Astrocyte (in vitro differentiated cells and primary cell): ENCODE data around the gene MEMO1. TPM values are rescaled to one million over a fixed set of nuclear protein-coding genes. Genes with fewer than 3 reads are reported as not detected.

Source experiments
- DNase-seq: peaks from one replicate; pipeline ENCODE4 v3.0.0-alpha.2; 2010; ENCODE audit warnings: low read depth
- FAIRE-seq: peaks from 2 replicates; lab custom pipeline; 2011; peaks lifted over from hg19 to GRCh38; lab: Jason Lieb, UNC
- H2AFZ ChIP-seq: 2 replicates; pipeline ENCODE4 v1.6.0; 2012; ENCODE audit warnings: low read depth, low read length, inconsistent platforms
- H3K27ac ChIP-seq: 2 replicates; pipeline ENCODE4 v1.5.1; 2011; ENCODE audit warnings: low read depth, low read length, inconsistent platforms
- H3K27me3 ChIP-seq: 2 replicates; pipeline ENCODE4 v1.6.0; 2011; ENCODE audit warnings: low read length, inconsistent platforms; ENCODE audit not compliant: insufficient read depth
- H3K36me3 ChIP-seq: 2 replicates; pipeline ENCODE4 v1.5.1; 2011; ENCODE audit warnings: low read length, inconsistent platforms; ENCODE audit not compliant: insufficient read depth
- H3K4me1 ChIP-seq: 2 replicates; pipeline ENCODE4 v1.5.1; 2011; ENCODE audit warnings: low read length, inconsistent platforms; ENCODE audit not compliant: insufficient read depth
- H3K4me2 ChIP-seq: 2 replicates; pipeline ENCODE4 v1.6.0; 2012; ENCODE audit warnings: low read length, inconsistent platforms
- H3K4me3 ChIP-seq: 2 replicates; pipeline ENCODE4 v1.5.1; 2011; ENCODE audit warnings: low read depth, mild to moderate bottlenecking, low read length, inconsistent platforms; ENCODE audit not compliant: insufficient read depth
- H3K79me2 ChIP-seq: 2 replicates; pipeline ENCODE4 v1.6.0; 2012; ENCODE audit warnings: mild to moderate bottlenecking, low read length, inconsistent platforms; ENCODE audit not compliant: insufficient read depth
- H3K9ac ChIP-seq: 2 replicates; pipeline ENCODE4 v1.6.0; 2012; ENCODE audit warnings: mild to moderate bottlenecking, low read length, inconsistent platforms
- H3K9me3 ChIP-seq: 2 replicates; pipeline ENCODE4 v1.5.1; 2012; ENCODE audit warnings: low read depth, mild to moderate bottlenecking, low read length, inconsistent platforms; ENCODE audit not compliant: insufficient read depth
- H4K20me1 ChIP-seq: 2 replicates; pipeline ENCODE4 v1.6.0; 2012; ENCODE audit warnings: low read length, inconsistent platforms; ENCODE audit not compliant: insufficient read depth
- H3K27ac Mint-ChIP-seq: one replicate; pipeline ENCODE4 v1.8.0; 2021; ENCODE audit warnings: mild to moderate bottlenecking, mixed read lengths; ENCODE audit not compliant: unreplicated experiment
- H3K27me3 Mint-ChIP-seq: one replicate; pipeline ENCODE4 v1.8.0; 2021; ENCODE audit warnings: low read depth, mixed read lengths; ENCODE audit not compliant: unreplicated experiment
- H3K36me3 Mint-ChIP-seq: one replicate; pipeline ENCODE4 v1.8.0; 2021; ENCODE audit warnings: low read depth, mixed read lengths; ENCODE audit not compliant: unreplicated experiment
- H3K4me1 Mint-ChIP-seq: one replicate; pipeline ENCODE4 v1.8.0; 2021; ENCODE audit warnings: low read depth, mixed read lengths; ENCODE audit not compliant: unreplicated experiment
- H3K4me3 Mint-ChIP-seq: one replicate; pipeline ENCODE4 v1.8.0; 2021; ENCODE audit warnings: mild to moderate bottlenecking, moderate library complexity, mixed read lengths; ENCODE audit not compliant: unreplicated experiment
- H3K9me3 Mint-ChIP-seq: one replicate; pipeline ENCODE4 v1.8.0; 2021; ENCODE audit warnings: mild to moderate bottlenecking, mixed read lengths; ENCODE audit not compliant: unreplicated experiment
- EZH2 ChIP-seq: IDR thresholded peaks from 2 replicates; pipeline ENCODE4 v1.6.1; 2012; ENCODE audit warnings: mild to moderate bottlenecking, low read length, inconsistent platforms; ENCODE audit not compliant: insufficient read depth
- total RNA-seq: library from RNA; stranded (reverse); gene quantifications from 2 replicates; pipeline ENCODE4 v1.2.1, GENCODE V29; 2021
- TF ChIP-seq, protein P1 (sequence below): IDR thresholded peaks from 2 replicates; pipeline ENCODE4 v1.5.1; 2011; ENCODE audit warnings: low read depth, mild to moderate bottlenecking, inconsistent platforms, low read length, moderate library complexity; ENCODE audit not compliant: insufficient read depth

The MEMO1 gene
- total RNA-seq, 1 donor from 2014 or later: 65.2 TPM

DNA sequence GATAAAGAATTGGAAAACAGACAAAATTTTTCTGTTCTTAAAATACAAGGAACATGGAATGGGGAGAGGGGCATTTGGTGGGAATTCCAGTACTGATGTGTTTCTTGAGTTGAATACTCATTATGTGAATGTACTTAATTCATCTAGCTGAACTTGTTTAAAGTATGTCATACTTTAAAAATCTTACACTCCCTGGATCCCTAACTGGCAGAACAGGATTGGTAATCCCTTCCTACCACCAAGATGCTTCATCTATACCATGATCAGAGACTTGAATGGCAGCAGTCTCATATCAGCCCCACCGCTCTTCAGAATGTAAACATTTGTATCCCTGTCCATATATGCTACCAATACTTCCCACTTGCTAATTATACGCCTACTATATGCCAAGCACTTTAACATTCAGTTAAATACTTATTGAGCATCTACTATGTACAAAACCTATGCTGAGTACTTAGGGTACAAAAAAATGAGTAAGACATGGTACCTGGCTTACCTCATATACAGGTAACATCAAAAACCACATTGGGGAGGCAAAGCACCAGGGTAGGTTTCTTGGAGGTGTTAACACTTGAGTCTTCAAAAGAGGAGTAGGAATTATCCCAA is 5.3 kb downstream of the MEMO1 start:
- Histone ChIP-seq H3K4me3 (no peak overlapping the region), H3K79me2 (peaks cover 92% of the 10 kb centered on the region), H3K4me2 (no peak overlapping the region), H3K27ac (no peak overlapping the region), H3K9ac (no peak overlapping the region), H2AFZ (no peak overlapping the region), H4K20me1 (peaks cover 76% of the 10 kb centered on the region), H3K4me1 (peaks cover 4% of the 10 kb centered on the region), H3K36me3 (no peaks in the 10 kb centered on the region), H3K9me3 (no peaks in the 10 kb centered on the region), H3K27me3 (no peaks in the 10 kb centered on the region)
- Mint-ChIP-seq H3K27me3 (no peaks in the 10 kb centered on the region), H3K27ac (no peak overlapping the region), H3K9me3 (no peaks in the 10 kb centered on the region), H3K4me1 (peaks cover 20% of the 10 kb centered on the region), H3K4me3 (no peak overlapping the region), H3K36me3 (no peaks in the 10 kb centered on the region)
- no peak for DNase-seq
- no peak for FAIRE-seq
- no peak for TF ChIP-seq EZH2
- TF ChIP-seq, protein P1, sequence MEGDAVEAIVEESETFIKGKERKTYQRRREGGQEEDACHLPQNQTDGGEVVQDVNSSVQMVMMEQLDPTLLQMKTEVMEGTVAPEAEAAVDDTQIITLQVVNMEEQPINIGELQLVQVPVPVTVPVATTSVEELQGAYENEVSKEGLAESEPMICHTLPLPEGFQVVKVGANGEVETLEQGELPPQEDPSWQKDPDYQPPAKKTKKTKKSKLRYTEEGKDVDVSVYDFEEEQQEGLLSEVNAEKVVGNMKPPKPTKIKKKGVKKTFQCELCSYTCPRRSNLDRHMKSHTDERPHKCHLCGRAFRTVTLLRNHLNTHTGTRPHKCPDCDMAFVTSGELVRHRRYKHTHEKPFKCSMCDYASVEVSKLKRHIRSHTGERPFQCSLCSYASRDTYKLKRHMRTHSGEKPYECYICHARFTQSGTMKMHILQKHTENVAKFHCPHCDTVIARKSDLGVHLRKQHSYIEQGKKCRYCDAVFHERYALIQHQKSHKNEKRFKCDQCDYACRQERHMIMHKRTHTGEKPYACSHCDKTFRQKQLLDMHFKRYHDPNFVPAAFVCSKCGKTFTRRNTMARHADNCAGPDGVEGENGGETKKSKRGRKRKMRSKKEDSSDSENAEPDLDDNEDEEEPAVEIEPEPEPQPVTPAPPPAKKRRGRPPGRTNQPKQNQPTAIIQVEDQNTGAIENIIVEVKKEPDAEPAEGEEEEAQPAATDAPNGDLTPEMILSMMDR: no peak

DNA sequence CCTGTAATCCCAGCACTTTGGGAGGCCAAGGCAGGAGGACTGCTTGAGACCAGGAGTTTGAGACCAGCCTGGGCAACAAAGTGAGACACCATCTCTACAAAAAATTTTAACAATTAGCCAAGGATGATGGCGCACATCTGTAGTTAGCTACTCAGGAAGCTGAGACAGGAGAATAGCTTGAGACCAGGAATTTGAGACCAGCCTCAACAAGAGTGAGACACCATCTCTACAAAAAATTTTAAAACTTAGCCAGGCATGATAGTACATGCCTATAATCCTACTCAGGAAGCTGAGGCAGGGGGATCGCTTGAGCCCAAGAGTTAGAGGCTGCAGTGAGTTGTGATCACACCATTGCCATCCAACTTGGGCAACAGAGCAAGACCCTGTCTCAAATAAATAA is 7.0 kb downstream of the MEMO1 start:
- Mint-ChIP-seq H3K9me3 (no peaks in the 10 kb centered on the region), H3K27ac (peak overlapping the region; percentile 4), H3K4me1 (peaks cover 23% of the 10 kb centered on the region), H3K36me3 (no peaks in the 10 kb centered on the region), H3K27me3 (no peaks in the 10 kb centered on the region), H3K4me3 (no peak overlapping the region)
- H3K36me3 ChIP-seq: no peaks in the 10 kb centered on the region
- no peak overlapping the region for H2AFZ ChIP-seq
- H3K27ac ChIP-seq: no peak overlapping the region
- H3K4me3 ChIP-seq: no peak overlapping the region
- TF ChIP-seq EZH2: no peak
- TF ChIP-seq, protein P1: no peak
- no peaks in the 10 kb centered on the region for H3K9me3 ChIP-seq
- H4K20me1 ChIP-seq: peaks cover 83% of the 10 kb centered on the region
- FAIRE-seq (no peak), DNase-seq (no peak)
- H3K79me2 ChIP-seq: peaks cover 98% of the 10 kb centered on the region
- H3K27me3 ChIP-seq: no peaks in the 10 kb centered on the region
- H3K4me2 ChIP-seq: no peak overlapping the region
- peaks cover 2% of the 10 kb centered on the region for H3K4me1 ChIP-seq
- no peak overlapping the region for H3K9ac ChIP-seq

DNA sequence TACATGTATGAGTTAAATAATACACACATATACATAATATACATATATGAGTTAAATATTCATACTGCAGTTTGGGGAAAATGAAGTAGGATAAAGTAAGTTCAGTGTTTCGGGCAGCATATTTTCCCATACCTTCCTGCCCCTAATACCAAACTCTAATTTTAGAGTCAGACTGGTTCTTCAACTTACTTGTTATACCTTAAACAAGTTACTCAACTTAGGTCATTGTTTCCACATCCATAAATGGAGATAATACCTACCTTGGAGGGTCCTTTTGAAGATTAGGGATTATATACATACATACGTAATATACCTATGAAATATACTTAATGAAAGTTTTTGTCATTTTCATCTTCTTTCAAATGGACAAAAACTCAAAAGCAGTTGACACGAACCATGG is 8.4 kb downstream of the MEMO1 start:
- Histone ChIP-seq H3K79me2 (peaks cover 98% of the 10 kb centered on the region), H3K4me2 (no peak overlapping the region), H3K9ac (no peak overlapping the region), H3K9me3 (no peaks in the 10 kb centered on the region), H3K4me1 (peaks cover 8% of the 10 kb centered on the region), H3K4me3 (no peak overlapping the region), H3K27me3 (no peaks in the 10 kb centered on the region), H4K20me1 (peaks cover 83% of the 10 kb centered on the region), H3K36me3 (no peaks in the 10 kb centered on the region), H3K27ac (no peak overlapping the region), H2AFZ (no peak overlapping the region)
- TF ChIP-seq, protein P1: no peak
- TF ChIP-seq EZH2: no peak
- Mint-ChIP-seq H3K4me3 (no peak overlapping the region), H3K4me1 (peaks cover 26% of the 10 kb centered on the region), H3K27ac (no peak overlapping the region), H3K36me3 (no peaks in the 10 kb centered on the region), H3K9me3 (no peaks in the 10 kb centered on the region), H3K27me3 (no peaks in the 10 kb centered on the region)
- FAIRE-seq (no peak), DNase-seq (no peak)
